ENCODE measurements around the gene U2AF1. TPM values are rescaled to one million over a fixed set of nuclear protein-coding genes. Genes with fewer than 3 reads are reported as not detected.

Gene U2AF1
- polyA plus RNA-seq, 1 of the 3 experiments (the other 2 are of a cell fraction), result 206 TPM

Other genes starting within 250 kb of the U2AF1 start
- gene WDR4, start 228.0 kb downstream of the U2AF1 start, polyA plus RNA-seq (2012; rRNA removed), result 21.8 and 26.5 TPM in 2 replicates
- 27.3 and 32.9 TPM in 2 replicates for gene NDUFV3, start 214.3 kb downstream of the U2AF1 start, polyA plus RNA-seq (2012; rRNA removed)
- gene ERVH48-1, start 181.9 kb downstream of the U2AF1 start, polyA plus RNA-seq (2012; rRNA removed), result not detected in 2 replicates
- gene PKNOX1, start 133.0 kb downstream of the U2AF1 start, polyA plus RNA-seq (2012; rRNA removed), result 17.8 and 21.7 TPM in 2 replicates
- 15.1 and 19.9 TPM in 2 replicates for gene CBS, start 31.7 kb downstream of the U2AF1 start, polyA plus RNA-seq (2012; rRNA removed)
- not detected in 2 replicates for gene CRYAA, start 61.4 kb upstream of the U2AF1 start, polyA plus RNA-seq (2012; rRNA removed)